ENCODE measurements around the gene EYS.

The EYS gene

DNA sequence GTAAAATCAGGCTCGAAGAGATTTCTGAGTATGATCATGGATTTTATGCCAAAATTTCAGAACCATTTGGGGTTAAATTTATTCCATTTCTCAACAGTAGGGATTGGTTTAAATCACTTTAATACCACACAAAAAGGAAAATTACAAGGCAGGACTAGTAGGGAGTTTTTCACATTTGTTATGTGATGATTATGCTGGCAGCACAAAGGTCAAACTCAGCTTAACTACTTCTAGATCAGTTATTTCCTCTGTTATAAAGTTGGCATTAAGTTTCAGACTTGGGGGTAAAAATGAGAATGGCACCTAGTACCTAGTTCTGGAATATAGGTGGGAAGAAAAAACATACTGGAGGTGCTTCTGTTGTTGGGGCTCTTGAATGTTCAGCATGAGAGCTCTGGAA is 2031.9 kb downstream of the EYS start:
- DNase-seq (ENCODE audit: insufficient read length, low spot score) (no peak), FAIRE-seq (peak; percentile 39)

- DNase-seq (ENCODE audit: insufficient read length, low spot score) (no peak), FAIRE-seq (no peak)
Observed at GRCh38 chr6:63674635-63675034, 2032.4 kb downstream of the EYS start.

GRCh38 chr6:63673692-63674091 is 2033.3 kb downstream of the EYS start:
- FAIRE-seq (peak; percentile 39), DNase-seq (ENCODE audit: insufficient read length, low spot score) (no peak)

DNA sequence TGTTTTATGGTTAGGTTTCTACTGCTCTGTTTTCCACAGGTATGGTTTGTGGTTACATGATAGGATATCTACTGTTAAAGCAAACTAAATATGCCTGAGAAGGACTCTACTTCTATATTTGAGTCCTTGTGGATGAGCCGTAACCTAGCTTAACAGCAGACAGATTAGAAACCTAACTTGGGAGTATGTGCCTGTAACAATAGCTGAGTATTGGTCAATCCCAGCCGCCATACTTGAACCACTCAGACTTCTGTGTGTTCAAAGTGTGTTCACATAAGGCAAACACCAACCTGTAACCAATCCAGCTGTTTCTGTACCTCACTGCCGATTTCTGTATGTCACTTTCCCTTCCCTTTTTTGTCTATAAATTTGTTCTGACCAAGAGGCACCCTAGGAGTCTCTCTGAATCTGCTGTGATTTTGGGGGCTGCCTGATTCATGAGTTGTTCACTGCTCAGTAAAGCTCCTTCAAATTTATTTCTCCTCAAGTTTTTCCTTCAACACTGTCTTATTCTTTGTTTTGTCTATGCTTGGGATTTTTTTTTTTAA is 2034.4 kb downstream of the EYS start:
- FAIRE-seq = no peak
- no peak for DNase-seq (ENCODE audit: insufficient read length, low spot score)

DNA sequence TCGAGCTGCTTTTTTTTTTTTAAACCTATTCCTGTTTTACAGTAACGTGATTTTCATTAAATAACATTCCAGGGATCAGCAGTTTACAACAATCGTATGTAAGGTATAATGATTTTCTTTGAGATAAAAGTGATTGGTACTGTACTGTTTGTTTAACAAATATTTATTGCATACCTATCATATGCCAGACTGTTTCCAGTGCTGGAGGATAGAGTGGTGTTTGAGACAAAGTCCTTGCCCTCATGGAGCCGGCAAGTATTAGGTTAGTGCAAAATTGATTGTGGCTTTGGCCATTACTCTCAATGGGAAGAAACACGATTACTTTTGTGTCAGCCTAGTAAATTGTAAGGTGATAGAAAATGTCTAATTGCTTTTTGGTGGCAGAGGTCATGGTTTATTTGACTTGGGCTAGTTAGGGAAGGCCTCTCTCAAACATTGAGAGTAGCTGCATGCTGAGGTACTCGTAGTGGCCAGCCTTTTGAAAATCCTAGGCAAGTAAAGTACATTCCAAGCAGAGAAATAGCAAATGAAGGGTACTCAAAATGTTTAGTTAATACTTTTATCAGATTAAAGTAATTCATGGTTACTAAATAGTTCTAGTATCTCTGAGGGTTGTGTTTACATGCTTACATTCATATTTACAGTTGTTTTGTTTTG is 2035.8 kb downstream of the EYS start:
- DNase-seq (ENCODE audit: insufficient read length, low spot score) (no peak), FAIRE-seq (no peak)

Measured in GM19239 (cell line).